Measurements from ENCODE around the gene POMGNT1.

POMGNT1 gene

GRCh38 chr1:46181343-46182260, 16.6 kb downstream of the POMGNT1 start:
- peak; percentile 21 for DNase-seq

- DNase-seq = peak; percentile 78
These were observed 18.1 kb downstream of the POMGNT1 start for GRCh38 chr1:46180082-46180616.

GRCh38 chr1:46179138-46180081, 18.8 kb downstream of the POMGNT1 start:
- DNase-seq = peak; percentile 93

DNA sequence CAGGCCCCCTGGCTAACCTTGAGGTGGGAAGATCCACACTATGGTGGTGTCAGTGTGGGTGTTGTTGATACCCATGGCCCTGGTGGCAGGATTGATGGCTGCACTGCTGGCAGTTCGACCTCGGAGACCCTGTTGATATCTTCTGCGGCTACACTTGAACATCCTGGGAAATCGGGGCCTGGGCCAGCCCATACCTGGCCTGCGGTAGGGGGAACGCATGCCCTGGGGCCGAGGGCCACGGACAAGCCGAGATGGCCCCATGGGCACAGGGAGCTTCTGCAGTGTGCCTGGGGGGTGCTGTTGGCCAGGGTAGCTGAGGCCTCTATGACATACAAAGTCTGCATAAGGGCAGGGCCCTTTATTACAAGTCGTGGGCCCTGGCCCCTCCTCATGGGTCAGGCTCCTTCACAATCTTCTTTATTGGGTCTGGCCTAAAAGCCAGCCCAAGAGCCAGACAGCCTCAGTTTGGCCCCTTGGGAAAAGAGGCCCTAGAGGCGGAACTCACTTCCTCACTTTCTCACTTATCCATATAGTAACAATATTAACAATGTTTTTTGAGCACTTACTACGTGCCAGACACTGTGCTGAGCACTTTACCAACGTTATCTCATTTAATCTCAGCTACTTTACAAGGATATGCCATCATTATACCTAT, 21.9 kb downstream of the POMGNT1 start, which contains the start of gene P3R3URF:
Gene P3R3URF, minus strand, starts transcription at position 278 of the 655 bp plus-strand sequence. Its CDS starts 17 bp downstream, at position 261.
- DNase-seq = no peak

DNA sequence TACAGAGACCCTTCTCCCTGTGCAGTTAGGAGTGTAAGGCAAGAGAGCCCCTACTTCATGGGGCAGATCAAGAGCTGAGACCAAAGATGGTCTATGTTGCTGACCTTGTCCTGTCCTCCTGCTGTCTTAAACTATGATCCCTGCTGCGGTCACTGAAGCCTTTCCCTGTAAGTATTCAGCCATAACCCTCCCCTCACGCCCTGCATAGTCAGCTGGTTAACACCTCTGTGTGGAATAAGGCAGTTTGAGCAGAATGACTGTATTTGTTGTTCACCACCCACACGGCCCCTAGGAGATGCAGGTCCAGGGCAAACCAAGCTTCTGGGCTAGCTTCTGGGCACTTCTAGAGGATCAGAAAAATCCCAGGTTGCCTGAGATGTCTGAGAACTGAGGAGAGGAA, 23.0 kb downstream of the POMGNT1 start:
- DNase-seq = no peak

DNA sequence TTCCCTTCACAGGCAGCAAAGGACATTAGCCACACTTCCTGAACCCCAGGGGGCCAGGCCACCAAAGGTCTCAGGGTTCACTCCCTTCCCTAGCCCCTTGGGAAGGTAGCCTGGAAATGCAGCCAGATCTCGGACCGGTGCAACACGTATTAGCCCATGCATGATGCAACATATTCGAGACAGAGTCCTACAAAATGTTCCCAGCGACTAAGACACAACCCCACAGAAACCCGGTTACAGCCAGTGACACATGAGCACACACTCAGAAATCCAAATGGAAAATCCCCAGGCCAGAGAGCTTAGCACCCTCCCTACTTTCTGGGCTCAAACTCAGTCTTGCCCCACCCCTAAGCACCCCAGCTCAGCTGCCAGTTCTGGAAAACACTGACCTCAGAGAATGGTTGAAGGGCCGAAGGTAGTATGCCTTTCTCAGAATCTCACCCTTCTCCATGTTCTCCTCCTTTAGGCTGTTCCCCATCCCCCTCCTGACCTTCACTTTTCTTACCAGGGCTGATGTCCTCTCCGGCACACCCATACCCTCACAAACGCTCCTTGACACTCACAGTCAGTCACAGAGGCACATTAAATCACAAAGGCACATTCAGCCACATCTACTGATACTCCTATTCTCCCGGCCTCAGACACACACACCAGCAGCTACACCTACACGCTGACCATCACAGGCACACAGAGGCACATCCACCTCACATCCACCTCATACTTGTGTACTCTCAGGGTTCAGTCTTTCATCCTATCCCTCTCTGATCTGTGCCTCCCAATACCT, 23.6 kb downstream of the POMGNT1 start, which contains the start of gene TSPAN1:
Gene TSPAN1, plus strand, starts transcription at position 640 of the 784 bp plus-strand sequence. CDS start 6,021 bp downstream, outside the sequence.
- no peak for DNase-seq

DNA sequence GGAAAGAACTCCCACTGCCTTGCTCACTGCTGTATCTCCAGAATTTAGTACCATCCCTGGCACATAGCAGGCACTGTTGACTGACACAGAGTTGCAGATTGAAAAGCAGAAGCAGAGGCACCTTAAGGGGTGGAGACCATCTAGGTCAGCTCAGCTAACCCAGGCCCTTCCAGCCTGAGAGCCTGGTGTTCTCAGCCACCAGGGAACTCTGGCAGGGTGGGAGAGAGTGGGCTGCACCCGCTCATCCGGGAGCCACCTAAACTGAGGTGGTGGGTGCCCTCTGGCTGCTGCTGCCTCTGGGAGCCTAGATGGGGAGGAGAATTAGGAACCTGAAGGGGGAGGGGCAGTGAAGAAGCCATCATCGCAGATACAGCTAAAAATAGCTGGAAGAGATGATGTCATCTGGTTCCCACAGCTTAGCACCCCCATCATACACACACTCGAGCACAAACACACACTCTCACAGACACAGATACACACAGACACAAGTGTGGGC, 24.8 kb downstream of the POMGNT1 start:
- DNase-seq = peak; percentile 54

GRCh38 chr1:46172321-46172720, 25.9 kb downstream of the POMGNT1 start:
- DNase-seq = no peak

DNA sequence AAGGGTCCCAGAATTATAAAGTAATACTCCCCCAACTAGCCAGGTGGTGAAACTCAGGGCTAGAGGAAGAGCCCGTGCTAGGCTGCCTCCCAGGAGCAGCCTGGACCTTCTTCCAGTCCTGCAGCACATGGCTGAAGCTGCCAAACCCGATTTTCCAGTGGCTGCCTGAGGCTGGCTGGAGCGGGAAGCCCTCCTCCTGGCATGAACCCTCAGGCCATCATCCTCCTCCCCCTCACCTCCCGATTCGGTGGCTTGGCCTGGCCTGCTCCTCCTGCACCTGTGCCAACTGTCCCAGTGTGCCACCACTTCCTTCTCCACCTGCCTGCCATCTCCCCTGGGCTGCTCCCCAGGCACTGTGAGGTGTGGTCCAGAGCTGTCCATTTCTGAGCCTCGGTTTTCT, 26.4 kb downstream of the POMGNT1 start:
- DNase-seq = no peak

DNA sequence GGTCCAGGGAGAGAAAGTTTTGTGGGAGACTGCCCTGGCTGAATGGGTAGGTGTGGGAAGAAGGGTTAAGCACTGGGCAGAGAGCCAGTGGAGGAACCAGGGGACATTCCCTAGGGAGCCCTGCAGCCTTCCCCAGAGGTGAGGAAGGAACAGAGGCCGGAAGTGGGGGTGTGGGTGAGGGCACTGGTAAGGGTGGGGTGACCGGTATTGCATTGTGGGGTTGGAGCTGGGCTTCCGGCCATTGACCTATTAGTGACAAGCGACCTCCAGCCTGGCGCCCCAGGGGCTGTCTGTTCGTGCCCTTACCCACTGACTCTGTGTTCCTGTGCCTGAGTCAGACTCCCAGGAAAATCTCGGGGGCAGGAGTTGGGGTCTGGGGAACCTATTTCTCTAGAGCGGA, 26.9 kb downstream of the POMGNT1 start:
- DNase-seq = no peak

DNA sequence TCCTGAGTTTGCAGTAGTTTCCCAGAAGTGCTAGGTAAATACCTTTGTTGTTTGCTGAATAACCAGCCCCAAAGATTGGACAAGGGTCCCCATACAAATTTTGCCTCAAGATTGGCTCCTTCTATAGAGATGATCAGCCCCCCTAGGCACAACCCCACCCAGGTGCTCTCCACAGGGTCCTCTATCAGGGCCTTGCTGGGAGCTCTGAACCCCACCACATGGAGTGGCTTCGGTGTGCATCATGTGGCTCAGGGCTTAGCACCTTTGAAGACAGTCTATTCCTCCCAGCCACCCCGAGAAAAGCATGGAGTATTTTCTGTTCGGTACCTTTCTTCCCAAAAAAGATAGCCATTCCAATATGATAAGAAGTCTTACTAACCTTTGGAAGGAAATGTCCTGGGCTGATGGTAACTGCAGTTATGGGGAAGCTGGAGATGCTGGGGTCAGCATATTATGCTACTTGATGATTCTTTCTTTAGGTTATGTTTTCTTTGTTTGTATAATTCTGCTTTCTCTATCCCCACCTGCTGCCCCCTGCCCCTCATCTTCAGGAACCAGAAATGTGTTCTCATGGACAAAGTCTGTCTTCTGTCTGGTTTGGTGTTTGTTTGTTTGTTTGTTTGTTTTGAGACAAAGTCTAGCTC, 28.3 kb downstream of the POMGNT1 start:
- no peak for DNase-seq

DNA sequence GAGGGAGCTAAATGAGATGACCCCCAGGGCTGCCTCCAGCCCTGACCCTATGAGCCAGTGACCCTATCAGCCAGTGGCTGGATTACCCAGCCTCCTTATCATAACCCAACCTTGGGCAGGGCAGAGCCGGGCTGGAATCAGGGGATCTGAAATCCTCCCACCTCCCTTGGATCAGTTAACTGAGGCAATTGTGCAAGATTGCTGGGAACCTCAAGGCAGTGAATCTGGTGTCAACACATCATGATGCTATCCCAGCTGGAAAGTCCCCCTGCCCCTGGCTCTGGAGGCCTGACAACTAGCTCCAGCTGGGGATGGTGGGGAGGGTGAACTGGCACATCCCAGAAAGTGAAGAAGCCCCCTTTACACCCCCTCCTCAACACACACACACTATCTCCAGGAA, 29.8 kb downstream of the POMGNT1 start:
- no peak for DNase-seq

DNA sequence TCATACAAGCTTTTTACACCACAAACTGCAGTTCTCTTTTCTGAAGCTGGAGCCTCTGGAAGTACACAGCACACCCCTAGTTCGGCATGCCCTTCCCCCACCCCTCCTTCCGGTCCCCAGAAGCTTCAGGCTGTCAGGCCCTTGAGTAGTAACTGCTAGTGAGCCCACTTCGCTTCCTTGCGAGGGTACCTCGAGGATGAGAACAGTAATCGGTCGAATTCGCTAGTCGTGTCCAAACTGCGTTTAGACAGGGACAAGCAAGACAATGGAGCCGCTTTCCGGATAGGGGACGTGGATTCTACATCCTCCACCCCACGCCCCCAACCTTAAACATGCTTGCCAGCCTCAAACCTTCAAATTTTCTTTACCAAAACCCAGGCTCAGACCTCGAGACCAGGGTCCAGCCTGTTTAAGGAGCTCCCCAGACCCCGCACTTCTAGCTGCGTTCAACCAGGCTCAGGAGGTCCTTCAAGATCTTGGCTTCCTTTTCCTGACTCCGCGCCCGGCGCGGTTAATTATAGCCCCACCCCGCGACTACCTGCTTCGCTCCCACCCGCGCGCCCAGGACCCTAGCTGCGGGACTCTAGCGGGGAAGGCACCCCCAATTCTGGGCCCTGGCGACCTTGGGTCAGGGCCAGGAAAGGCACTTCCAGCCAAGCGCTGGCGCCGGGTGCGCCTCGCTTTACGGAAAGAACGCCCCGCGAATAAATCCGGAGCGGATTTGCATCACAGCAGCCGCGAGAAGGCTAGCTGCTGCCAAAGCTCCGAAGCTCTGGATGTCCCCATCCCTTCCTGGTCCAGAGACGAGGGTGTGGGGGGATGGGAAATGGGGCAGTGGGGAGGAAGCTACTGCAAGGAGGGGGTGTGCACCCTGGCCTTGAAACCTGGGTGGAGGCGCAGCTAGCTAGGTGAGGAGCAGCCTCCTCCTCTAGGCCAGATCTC, 31.4 kb downstream of the POMGNT1 start:
- DNase-seq = no peak

GRCh38 chr1:46160212-46160611, 38.0 kb downstream of the POMGNT1 start:
- no peak for DNase-seq

- DNase-seq = no peak
These were observed 38.7 kb downstream of the POMGNT1 start for GRCh38 chr1:46159516-46159915.

DNA sequence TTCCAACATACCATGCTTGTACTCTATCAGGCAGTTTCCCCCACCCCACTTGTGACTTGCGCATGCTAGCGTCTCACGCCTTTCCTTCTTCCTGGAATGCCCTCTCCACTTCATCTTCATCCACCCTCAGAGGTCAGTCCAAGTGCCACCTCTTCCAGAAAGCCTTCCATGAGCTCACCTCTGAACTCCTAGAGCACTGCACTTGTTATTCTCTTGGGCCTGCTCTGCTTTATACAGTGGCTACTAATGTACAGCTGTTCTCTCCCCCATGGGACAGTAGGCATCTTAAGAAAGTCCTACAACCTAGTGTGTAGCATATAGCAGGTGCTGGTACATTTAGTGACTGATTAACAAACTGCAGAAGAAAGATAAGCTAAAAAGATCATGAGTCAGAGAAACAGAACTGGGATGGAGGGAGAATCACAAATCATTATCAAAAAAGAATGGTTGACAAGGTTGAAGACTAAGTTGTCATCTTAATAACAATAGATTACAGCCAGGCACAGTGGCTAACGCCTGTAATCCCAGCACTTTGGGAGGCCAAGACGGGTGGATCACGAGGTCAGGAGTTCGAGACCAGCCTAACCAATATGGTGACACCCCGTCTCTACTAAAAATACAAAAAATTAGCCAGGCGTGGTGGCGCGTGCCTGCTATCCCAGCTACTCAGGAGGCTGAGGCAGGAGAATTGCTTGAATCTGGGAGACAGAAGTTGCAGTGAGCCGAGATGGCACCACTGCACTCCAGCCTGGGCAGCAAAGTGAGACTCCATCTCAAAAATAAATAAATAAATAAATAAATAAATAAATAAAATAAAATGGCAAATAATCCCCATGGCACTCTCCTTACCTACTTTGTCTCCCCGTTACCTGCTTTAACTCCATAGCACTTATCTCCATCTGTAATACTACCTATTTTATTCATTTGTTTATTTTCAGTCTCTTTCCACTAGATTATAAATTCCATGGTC, 39.6 kb downstream of the POMGNT1 start:
- DNase-seq = no peak

GRCh38 chr1:46157916-46158311, 40.3 kb downstream of the POMGNT1 start:
- no peak for DNase-seq

DNA sequence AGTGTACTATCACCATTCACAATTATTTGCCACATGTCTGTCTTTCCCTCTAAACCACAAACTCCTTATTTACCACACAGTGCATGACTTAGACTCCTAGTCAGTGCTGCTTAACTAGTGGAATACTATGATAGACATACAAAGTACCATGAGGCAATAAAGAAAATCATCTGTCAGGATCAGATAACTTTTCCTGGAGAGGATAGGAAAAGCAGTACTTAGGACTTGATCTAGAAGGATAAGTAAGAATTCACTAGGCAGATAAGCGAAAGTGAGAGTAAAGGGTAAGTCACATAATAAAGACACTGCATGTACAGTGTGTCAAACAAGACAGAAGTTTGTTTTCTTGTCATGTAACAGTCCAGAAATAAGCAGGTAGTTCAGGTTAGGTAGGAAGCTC, 44.5 kb downstream of the POMGNT1 start:
- DNase-seq = no peak

- no peak for DNase-seq
These were observed 45.0 kb downstream of the POMGNT1 start for GRCh38 chr1:46153228-46153627.

Measured in NCI-H1694 treated with DMSO at 0.1 percent for 48 hours (cell line).